A673 (cell line): Measurements from ENCODE around the gene COPA. TPM values are rescaled to one million over a fixed set of nuclear protein-coding genes. Genes with fewer than 3 reads are reported as not detected.

Source experiments
- BruUV-seq: library from RNA; stranded (reverse); fragments of 400-500 nt; replicated peaks from 2 replicates; lab custom pipeline; 2021; lab: Mats Ljungman, UMichigan
- CTCF ChIA-PET: fragments of 300-600 bp; sonication (Branson Sonifier 250); formaldehyde crosslinking; loops from one replicate; lab custom pipeline; 2022; ENCODE audit warnings: antibody characterized with exemption; lab: Charles Lee
- POLR2A ChIA-PET: fragments of 300-600 bp; sonication (Branson Sonifier 250); formaldehyde crosslinking; loops from one replicate; lab custom pipeline; 2022; ENCODE audit warnings: antibody characterized with exemption; ENCODE audit not compliant: low non-redundant PET; lab: Charles Lee
- DNase-seq: peaks from one replicate; pipeline ENCODE4 v3.0.0-alpha.2; 2015; ENCODE audit warnings: low spot score
- H3K27ac ChIP-seq: fragments of 200-600 bp; sonication (generic); 2 replicates; pipeline ENCODE4 v1.5.1; 2016; ENCODE audit warnings: mixed run types, low read depth, mild to moderate bottlenecking, mixed read lengths, antibody characterized with exemption, low read length; ENCODE audit not compliant: poor library complexity, severe bottlenecking
- H3K27me3 ChIP-seq: fragments of 200-600 bp; sonication (generic); replicated peaks from 2 replicates; pipeline ENCODE4 v1.6.1; 2017; ENCODE audit warnings: mixed run types, low read depth, mild to moderate bottlenecking, mixed read lengths, antibody characterized with exemption, low read length; ENCODE audit not compliant: insufficient read depth, poor library complexity
- H3K36me3 ChIP-seq: fragments of 200-600 bp; sonication (generic); 2 replicates; pipeline ENCODE4 v1.6.1; 2016; ENCODE audit warnings: mixed run types, mild to moderate bottlenecking, mixed read lengths, antibody characterized with exemption, low read length; ENCODE audit not compliant: insufficient read depth, poor library complexity, severe bottlenecking
- H3K4me1 ChIP-seq: fragments of 200-600 bp; sonication (generic); 2 replicates; pipeline ENCODE4 v1.6.1; 2017; ENCODE audit warnings: mixed run types, mild to moderate bottlenecking, mixed read lengths, antibody characterized with exemption, low read length; ENCODE audit not compliant: insufficient read depth, poor library complexity, severe bottlenecking
- H3K4me3 ChIP-seq: fragments of 200-600 bp; sonication (generic); 2 replicates; pipeline ENCODE4 v1.5.1; 2016; ENCODE audit warnings: low read depth, mixed run types, mild to moderate bottlenecking, mixed read lengths, low read length; ENCODE audit not compliant: poor library complexity, severe bottlenecking
- H3K9me3 ChIP-seq: fragments of 200-600 bp; sonication (generic); 2 replicates; pipeline ENCODE4 v1.6.1; 2016; ENCODE audit warnings: mixed run types, low read depth, mild to moderate bottlenecking, mixed read lengths, antibody characterized with exemption, low read length; ENCODE audit not compliant: poor library complexity, severe bottlenecking
- CTCF ChIP-seq: fragments of 300-800, 200-600 bp; sonication (generic); conservative IDR thresholded peaks from 2 replicates; pipeline ENCODE4 v1.5.1; 2017; ENCODE audit warnings: low read depth, mild to moderate bottlenecking, antibody characterized with exemption, low read length, moderate library complexity, mixed read lengths
- EZH2 ChIP-seq: fragments of 200-600 bp; sonication (generic); IDR thresholded peaks from 2 replicates; pipeline ENCODE4 v1.6.1; 2017; ENCODE audit warnings: borderline replicate concordance, low read depth, mild to moderate bottlenecking, mixed read lengths, antibody characterized with exemption, low read length; ENCODE audit not compliant: poor library complexity, severe bottlenecking
- intact Hi-C: fragments of 100-400 bp; cut with micrococcal nuclease; formaldehyde crosslinking; loops from one replicate; pipeline ENCODE4 v1.10.0; 2022; ENCODE audit not compliant: unreplicated experiment
- total RNA-seq: library from RNA; stranded (reverse); gene quantifications from 2 replicates; pipeline ENCODE4 v1.2.3, GENCODE V29; 2021

The COPA gene
- total RNA-seq, 1 experiment from 2014 or later = 134 TPM

- no peak for TF ChIP-seq EZH2
- no peak for TF ChIP-seq CTCF
- BruUV-seq = no TSS peak
- H3K4me3 ChIP-seq = no peak overlapping the region
- H3K4me1 ChIP-seq = no peaks in the 10 kb centered on the region
- intact Hi-C loops = no loop called here
- no peak for DNase-seq
- H3K9me3 ChIP-seq = no peaks in the 10 kb centered on the region
- H3K36me3 ChIP-seq = peaks cover 94% of the 10 kb centered on the region
- POLR2A ChIA-PET = interaction anchor here (0.6 kb wide), 1 partner anchor 180 kb away, joined by 3 read pairs; no protein-coding TSS in a partner anchor
- CTCF ChIA-PET = no interaction called here
- no peak overlapping the region for H3K27ac ChIP-seq
- H3K27me3 ChIP-seq = no peaks in the 10 kb centered on the region
Observed at GRCh38 chr1:160328184-160328583, 14.9 kb downstream of the COPA start.

GRCh38 chr1:160326418-160326817 is 16.6 kb downstream of the COPA start:
- TF ChIP-seq EZH2 = no peak
- no peak for TF ChIP-seq CTCF
- H3K4me1 ChIP-seq = no peaks in the 10 kb centered on the region
- H3K27ac ChIP-seq = no peak overlapping the region
- ChIA-PET CTCF (no interaction called here), POLR2A (no interaction called here)
- no peak for DNase-seq
- intact Hi-C loops = no loop called here
- H3K36me3 ChIP-seq = peaks cover 91% of the 10 kb centered on the region
- H3K27me3 ChIP-seq = no peaks in the 10 kb centered on the region
- BruUV-seq = no TSS peak
- H3K9me3 ChIP-seq = no peaks in the 10 kb centered on the region
- H3K4me3 ChIP-seq = no peak overlapping the region

- intact Hi-C loops = no loop called here
- Histone ChIP-seq H3K27me3 (no peaks in the 10 kb centered on the region), H3K27ac (no peak overlapping the region), H3K9me3 (no peaks in the 10 kb centered on the region), H3K4me1 (no peaks in the 10 kb centered on the region), H3K4me3 (no peak overlapping the region), H3K36me3 (peaks cover 79% of the 10 kb centered on the region)
- TF ChIP-seq CTCF (no peak), EZH2 (no peak)
- ChIA-PET POLR2A (no interaction called here), CTCF (no interaction called here)
- no peak for DNase-seq
- no TSS peak for BruUV-seq
Observed at GRCh38 chr1:160325252-160325651, 17.8 kb downstream of the COPA start.
